Adipose tissue (tissue), 3 donors: Measurements from ENCODE around the gene GLUD2. TPM values are rescaled to one million over a fixed set of nuclear protein-coding genes. Genes with fewer than 3 reads are reported as not detected.

Experiments
- H3K27ac ChIP-seq: one replicate; pipeline ENCODE4 v1.5.1; 2013; ENCODE audit warnings: low read depth, low read length
- WGBS, 3 donors: extraction: QIAGEN DNeasy Blood & Tissue Kit; methylation state at CpG; one replicate each; pipeline ENCODE4 v1.1.7; 2013; 5-methylcytosine and 5-hydroxymethylcytosine counted together
- polyA plus RNA-seq, 3 donors: library from polyadenylated mRNA; stranded (reverse); fragments of 200-250 nt; gene quantifications; one replicate each; pipeline ENCODE4 v1.2.3, GENCODE V29; 2013
- donor health status: healthy with polysubstance abuse.
- donor health status: Bipolar disorder and iron deficiency.
- donor health status: healthy.

GLUD2 gene
- polyA plus RNA-seq, 3 donors: 0.82 to 3.7 (median 1.6) TPM

- H3K27ac ChIP-seq: no peak overlapping the region
- WGBS, 3 donors: 77 to 88% (median 80%) methylated on average over 3 of the region's 3 CpGs
Measured at GRCh38 chrX:121084903-121085611, 37.6 kb downstream of the GLUD2 start.

GRCh38 chrX:121085612-121086010 is 38.2 kb downstream of the GLUD2 start:
- WGBS, 3 donors: 65 to 93% (median 86%) methylated on average over 2 of the region's 2 CpGs
- no peak overlapping the region for H3K27ac ChIP-seq

- WGBS, 3 donors: 49 to 78% (median 75%) methylated on average over 2 of the region's 2 CpGs
- no peak overlapping the region for H3K27ac ChIP-seq
Measured at GRCh38 chrX:121093011-121093410, 45.6 kb downstream of the GLUD2 start.

Other genes with a start within 250 kb of the GLUD2 start
- not detected for gene CT47B1, start 171.7 kb upstream of the GLUD2 start, polyA plus RNA-seq
- gene CT47A11, start 110.5 kb upstream of the GLUD2 start, polyA plus RNA-seq: not detected
- not detected for gene CT47A10, start 105.6 kb upstream of the GLUD2 start, polyA plus RNA-seq
- not detected for gene CT47A9, start 100.7 kb upstream of the GLUD2 start, polyA plus RNA-seq
- not detected for gene CT47A8, start 95.9 kb upstream of the GLUD2 start, polyA plus RNA-seq
- gene CT47A7, start 91.0 kb upstream of the GLUD2 start, polyA plus RNA-seq: not detected
- not detected for gene CT47A6, start 86.1 kb upstream of the GLUD2 start, polyA plus RNA-seq
- not detected for gene CT47A5, start 81.3 kb upstream of the GLUD2 start, polyA plus RNA-seq
- gene CT47A4, start 76.4 kb upstream of the GLUD2 start, polyA plus RNA-seq: not detected
- not detected for gene CT47A3, start 71.5 kb upstream of the GLUD2 start, polyA plus RNA-seq
- gene CT47A2, start 66.7 kb upstream of the GLUD2 start, polyA plus RNA-seq: not detected
- gene CT47A1, start 61.9 kb upstream of the GLUD2 start, polyA plus RNA-seq: not detected